ENCODE measurements around the gene PLXNA4.
"Not testable (repeated sequence)": the region's sequence is repeated elsewhere in the genome, so short reads cannot be mapped to it uniquely, and the experiment has no call there.

The PLXNA4 gene

DNA sequence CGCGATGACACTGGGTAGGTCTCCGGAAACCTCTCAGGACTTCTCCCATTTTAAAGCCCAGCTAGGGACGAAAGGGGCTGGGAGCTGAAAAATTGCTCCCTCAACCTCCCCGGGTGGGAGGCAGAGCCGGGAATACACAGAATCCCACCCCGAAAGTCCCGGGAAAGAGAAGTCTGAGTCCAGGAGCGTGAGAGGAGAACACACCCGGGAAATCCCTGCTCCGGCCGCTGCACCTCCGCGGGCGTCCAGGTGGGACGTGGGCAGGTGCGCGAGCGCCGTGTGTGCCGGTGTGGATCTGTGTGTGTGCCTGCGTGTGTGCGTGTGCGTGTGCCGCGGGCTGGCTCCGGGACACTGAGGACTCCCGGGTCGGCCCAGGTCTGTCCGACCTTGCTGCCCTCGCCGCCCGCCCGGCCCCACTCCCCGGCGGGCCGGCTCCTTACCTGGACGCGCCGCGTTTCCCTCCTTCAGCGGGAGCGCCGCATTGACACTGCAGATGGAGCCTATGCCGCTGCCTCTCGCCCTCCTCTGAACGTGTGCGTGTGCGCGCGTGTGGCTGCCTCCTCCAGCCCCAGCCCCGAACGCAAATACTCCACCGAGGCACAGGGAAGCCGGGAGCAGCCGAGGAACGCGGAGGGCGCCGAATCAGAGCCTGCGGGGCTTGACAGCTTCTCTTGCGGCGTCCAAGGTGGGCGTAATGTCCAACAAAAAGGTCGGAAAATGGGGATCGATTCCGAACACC, at the start of gene PLXNA4:
PLXNA4 (minus strand) TSS at position 489 of the 739 bp plus-strand sequence. CDS start 67,777 bp downstream, outside the sequence.
- no peak for DNase-seq

- no peak for DNase-seq
These were observed 49.4 kb upstream of the PLXNA4 start for GRCh38 chr7:132625651-132626050.

DNA sequence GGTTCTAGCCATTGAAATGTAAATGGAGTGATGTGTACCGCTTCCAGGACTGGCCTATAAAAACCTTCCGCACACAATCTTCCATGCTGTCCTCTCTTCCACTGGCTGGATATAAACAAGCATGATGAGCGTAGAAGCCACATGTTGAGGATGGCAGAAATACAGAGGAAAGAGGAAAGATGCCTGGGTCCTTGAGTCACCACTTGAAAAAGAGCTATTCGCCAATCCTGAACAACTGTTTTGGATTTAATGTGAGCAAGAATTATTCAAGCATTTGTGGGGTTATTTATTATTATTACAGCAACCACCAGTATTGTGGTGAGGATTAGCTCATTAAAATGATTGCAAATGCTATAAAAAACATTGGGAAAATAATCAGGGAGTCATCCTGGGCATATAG, 45.8 kb upstream of the PLXNA4 start:
- no peak for DNase-seq

DNA sequence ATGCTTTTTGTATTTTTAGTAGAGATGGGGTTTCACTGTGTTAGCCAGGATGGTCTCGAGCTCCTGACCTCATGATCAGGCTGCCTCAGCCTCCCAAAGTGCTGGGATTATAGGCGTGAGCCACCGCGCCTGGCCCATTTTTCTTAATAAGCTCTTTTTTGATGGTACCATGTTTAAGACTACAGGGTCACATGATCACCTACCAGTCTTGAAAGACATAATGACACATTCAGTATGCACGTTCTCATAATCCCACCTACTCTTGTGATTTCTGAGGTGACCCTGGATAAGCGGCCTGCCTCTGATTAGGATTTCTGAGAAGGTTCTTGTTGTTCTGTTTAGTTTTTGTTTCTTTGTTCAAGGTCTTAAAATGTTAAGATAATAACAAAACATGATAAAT, 43.7 kb upstream of the PLXNA4 start:
- DNase-seq: no peak

GRCh38 chr7:132618956-132619305, 42.7 kb upstream of the PLXNA4 start:
- DNase-seq: no peak

DNA sequence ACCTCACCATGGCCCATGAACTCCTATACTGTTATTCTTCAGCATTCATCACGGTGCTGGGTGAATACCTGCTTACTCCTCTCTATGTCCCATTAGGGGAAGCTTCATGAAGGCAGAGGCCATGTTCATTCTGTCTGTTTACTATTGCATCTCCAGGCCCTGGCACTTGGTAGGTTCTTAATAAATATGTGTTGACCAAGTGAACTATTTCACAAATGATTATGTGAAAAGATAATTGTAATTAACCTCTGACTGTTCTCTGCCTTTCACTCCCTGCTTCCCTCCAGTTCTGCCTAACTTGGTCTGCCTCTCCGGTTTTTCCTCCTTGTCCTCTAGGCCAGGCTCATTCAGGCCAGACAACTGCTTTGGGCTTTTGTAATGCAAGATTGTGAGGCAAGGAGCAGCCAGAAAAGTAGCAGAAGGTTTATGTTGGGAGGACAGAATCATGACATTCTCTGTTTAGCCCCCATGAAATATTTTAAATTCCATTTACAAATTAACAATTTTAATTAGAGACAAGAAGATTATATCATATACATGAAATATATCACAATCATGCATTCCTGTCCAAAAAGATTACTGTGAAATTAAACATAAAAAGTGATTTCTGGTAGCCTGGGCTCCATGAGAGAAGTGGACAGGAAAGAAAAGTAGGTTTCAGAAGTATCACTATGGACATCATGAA, 42.1 kb upstream of the PLXNA4 start:
- no peak for DNase-seq

- peak; percentile 45 to 52 for DNase-seq
These were observed 38.4 kb upstream of the PLXNA4 start for GRCh38 chr7:132614428-132615318.

DNA sequence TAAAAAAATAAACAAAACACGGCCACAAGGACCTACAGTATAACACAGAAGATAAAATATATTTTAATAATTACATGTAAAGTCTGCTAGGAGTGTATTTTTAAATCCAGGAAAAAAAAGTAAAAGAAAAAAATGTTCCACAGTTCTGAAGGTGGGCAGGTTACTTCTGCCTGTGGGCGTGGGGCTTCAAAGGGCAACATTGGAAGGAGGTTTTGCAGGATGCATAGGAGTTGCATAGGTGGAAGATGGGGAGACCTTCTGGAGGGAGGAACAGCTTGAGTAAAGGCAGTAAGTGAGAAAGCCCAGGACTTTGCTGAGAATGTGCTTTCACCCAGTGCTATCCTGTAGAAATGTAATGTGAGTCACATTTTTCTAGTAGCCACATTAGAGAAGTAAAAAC, 37.5 kb upstream of the PLXNA4 start:
- DNase-seq: no peak

DNA sequence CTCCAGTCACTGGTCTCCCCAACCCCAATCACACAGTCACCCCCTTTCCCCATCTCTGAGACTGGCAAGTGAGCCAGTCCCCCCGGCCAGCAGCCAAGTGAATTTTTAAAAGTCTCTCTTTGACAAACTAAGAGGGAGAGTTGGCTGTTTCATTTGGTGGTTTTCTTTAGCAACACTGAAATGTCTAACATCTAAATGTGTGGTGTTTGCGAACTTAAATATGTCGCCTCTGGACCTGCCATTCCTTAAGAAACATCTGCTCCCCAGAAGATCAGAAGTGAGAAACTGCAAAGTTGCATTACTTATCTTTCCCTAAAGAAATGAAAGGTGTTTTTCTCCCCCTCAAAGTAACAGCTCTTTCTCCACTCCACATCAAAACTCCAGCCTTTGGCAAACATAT, 34.7 kb upstream of the PLXNA4 start:
- no peak for DNase-seq

- DNase-seq: no peak
These were observed 33.7 kb upstream of the PLXNA4 start for GRCh38 chr7:132609906-132610520.

DNA sequence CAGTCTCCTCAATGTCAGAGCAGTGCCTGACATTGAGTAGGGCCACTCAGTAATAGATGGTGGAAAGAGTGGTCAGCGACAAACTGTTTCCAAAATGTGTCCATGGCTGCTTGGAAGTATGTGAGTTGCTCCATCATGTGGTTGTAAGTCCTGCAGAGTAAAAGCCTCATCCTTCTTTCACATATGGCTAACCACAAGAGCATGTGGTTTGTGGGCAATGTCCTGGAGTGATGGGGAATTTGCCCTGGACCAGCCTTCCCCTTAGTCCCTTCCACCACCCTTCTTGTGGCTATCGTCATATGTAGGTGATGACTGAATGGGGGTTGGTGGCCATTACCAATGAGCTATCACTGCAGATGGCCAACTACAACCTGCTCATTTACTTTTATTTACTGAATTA, 33.0 kb upstream of the PLXNA4 start:
- no peak for DNase-seq

- DNase-seq: no peak
These were observed 32.3 kb upstream of the PLXNA4 start for GRCh38 chr7:132608523-132608922.

DNA sequence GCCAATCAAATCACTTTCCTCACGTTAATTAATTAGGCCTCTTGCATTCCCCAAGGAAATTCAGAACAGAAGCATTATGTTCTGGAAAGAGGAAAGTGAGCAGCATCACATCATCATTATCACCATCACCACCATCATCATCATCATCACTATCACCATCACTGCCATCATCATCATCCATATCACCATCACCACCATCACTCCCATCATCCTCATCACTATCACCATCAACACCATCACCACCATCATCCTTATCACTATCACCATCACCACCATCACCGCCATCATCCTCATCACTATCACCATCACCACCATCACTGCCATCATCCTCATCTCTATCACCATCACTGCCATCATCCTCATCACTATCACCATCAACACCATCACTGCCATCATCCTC, 31.4 kb upstream of the PLXNA4 start:
- no peak for DNase-seq

- DNase-seq: no peak
These were observed 27.9 kb upstream of the PLXNA4 start for GRCh38 chr7:132604121-132604520.

- DNase-seq: no peak
These were observed 27.1 kb upstream of the PLXNA4 start for GRCh38 chr7:132603220-132603833.

DNA sequence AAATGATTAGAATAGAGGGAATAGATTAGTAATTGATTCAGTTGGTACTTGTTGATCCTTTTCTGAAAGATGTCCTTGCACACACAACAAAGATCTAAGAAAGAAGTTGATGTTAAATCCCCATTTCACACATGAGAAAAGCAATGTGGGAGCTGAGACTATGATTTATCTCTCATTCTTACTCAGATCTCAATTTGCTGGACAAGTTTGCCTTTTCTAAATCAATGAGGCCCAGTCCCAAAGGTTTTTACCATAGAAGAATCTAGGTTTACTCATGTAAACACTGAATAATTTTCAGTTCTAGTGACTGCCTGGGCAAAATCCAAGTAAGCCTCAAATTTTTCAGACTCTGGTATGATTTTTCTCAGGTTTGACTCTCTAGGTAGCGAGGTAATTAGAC, 25.5 kb upstream of the PLXNA4 start:
- DNase-seq: no peak

- DNase-seq: no peak
These were observed 20.3 kb upstream of the PLXNA4 start for GRCh38 chr7:132596588-132596987.

GRCh38 chr7:132594741-132595140, 18.5 kb upstream of the PLXNA4 start:
- DNase-seq: not testable (repeated sequence)

DNA sequence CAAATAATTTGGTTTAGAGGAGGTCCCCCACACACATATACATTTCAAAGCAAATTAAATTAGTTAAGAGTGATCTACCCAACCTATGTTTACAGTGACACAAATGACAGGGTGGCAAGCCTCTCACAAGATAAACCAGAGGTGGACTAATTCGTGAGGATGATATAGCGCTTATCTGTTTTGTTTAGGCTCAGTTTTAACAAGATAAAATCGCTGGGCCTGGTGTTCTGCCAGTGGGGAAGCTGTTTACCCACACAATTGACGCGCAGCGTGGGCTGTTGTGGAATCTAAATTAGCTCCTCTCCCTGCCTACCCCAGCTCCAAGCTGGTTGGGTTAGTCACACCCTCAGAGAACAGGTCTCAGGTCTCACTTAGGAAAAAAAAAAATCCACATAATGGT, 16.7 kb upstream of the PLXNA4 start:
- no peak for DNase-seq

DNA sequence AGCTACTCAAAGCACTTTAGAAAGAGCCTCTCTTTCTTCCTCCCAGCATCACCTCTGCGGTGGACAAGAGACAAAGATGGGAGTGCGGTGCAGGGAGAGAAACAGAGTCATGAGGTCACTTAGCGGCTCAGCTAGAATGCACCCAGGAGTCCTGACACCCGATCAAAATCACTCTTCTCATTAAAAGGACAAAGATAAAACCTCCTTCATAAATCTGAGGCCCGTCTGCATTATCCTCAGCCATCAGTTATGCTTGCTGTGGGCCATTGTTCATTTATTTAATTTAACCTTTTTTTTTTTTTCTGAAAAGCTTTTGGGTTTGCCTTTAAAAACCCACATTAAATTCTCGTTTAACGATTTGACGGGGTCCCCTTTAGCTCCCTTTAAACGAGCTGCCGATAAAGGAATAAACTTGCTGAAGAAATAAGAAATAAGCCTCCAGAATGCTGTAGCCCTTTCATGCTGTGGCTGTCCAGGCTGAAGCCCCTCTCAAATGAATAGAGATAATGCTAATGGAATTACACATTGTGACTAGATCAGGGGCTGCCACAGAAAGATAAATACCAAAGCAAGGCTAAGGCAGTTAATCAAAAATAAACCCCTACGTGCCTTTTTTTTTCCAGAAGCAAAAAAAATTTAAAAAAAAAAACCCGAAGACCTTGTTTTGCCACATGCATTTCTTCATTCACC, 16.1 kb upstream of the PLXNA4 start:
- DNase-seq: no peak

- no peak for DNase-seq
These were observed 13.9 kb upstream of the PLXNA4 start for GRCh38 chr7:132590162-132590561.

DNA sequence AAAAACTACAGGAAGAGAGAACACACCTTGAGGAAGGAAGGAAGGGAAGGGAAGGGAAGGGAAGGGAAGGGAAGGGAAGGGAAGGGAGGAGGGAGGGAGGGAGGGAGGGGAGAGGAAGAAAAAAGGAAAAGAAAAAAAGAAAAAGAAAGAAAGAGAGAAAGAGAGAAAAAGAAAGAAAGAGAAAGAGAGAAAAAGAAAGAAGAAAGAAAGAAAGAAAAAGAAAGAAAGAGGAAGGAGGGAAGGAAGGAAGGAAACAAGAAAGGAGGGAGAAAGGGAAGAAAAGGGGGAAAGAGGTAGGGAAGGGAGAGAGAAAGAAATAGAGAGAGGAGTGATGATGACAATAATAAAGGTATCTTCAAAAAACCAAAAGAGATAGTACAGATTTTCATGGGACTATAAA, 12.3 kb upstream of the PLXNA4 start:
- no peak for DNase-seq
